Daoy (cell line): Measurements from ENCODE around the gene PAXIP1. TPM values are rescaled to one million over a fixed set of nuclear protein-coding genes. Genes with fewer than 3 reads are reported as not detected.
"Not testable (repeated sequence)": the region's sequence is repeated elsewhere in the genome, so short reads cannot be mapped to it uniquely, and the experiment has no call there.

ENCODE experiments used
- DNase-seq: peaks from one replicate; pipeline ENCODE4 v3.0.0-alpha.2; 2015; ENCODE audit warnings: low read depth
- total RNA-seq: library from RNA; depleted of rRNA; stranded (reverse); fragments of >200 nt; shearing (Covaris generic); gene quantifications from 2 replicates; pipeline ENCODE4 v1.2.3, GENCODE V29; 2014

PAXIP1 gene
- total RNA-seq, 1 experiment from 2014 or later = 12.8 TPM

DNA sequence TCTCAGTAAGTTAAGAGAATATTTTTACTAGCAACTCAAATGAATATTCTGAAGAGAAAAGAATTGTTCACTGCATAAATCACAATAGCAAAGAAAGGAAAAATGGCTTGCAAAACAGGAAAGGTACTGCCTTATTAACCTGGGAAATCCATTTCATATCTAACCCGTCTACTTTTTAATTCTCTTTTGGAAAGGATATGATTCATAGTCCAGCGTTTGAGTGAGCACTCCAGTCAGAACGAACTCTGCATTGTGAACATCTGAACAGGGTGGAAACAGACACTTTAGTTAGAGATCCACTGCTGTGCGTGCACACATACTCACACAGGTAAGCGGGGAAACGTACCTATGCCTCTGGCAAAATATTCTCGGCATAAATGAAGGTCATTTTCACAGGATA, 56.8 kb downstream of the PAXIP1 start:
- DNase-seq = no peak

DNA sequence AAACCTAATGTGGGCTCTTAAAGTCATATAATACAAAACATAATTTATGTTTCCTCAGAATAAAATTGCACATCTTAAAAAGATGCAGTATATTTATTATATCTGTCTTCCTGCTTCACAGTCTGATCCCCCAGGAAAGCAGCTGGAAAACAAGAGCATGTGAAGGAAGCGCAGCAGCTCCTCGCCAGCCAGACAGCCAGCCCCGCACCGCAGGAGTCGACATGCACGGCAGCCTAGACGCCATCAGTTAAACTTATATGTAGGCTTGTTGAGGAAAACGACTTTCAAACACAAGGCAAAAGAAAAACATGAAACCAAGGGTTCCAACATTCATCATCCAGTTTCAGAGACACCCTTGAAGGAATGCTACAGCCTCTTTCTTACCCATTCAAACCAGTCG, 59.0 kb downstream of the PAXIP1 start:
- no peak for DNase-seq

DNA sequence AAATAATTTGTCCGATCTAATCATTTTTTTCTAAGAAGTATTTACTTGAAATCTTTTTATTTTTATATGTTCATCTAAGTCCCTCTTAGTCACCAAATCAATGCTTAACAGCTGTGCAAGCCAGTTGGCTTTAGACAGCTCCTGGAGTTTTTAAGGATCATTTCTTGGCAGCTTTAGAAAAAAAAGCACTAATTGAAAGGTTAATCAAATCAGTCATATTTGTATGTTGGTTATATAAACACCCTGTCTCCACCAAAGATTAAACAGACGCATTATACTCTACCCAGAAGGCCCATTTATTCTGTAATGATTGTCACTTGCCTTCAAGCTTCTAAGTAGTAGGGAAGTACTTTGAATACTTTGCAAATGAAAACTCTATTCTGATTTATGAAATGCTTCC, 60.2 kb downstream of the PAXIP1 start:
- no peak for DNase-seq

DNA sequence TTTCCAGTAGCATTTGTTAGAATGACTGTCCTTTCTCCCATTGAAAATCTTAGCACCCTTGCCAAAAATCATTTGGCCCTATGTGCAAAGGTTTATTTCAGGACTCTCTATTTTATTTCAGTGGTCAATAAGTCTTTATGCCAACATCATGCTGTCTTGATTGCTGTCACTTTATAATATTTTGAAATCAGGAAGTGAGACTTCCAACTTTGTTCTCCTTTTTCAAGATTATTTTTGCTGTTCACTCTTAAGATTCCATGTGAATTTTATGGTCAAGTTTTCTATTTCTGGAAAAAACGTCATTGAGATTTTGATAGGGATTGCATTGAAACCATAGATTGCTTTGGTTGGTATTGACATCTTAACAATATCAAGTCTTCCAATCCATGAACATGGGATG, 65.1 kb downstream of the PAXIP1 start:
- no peak for DNase-seq

DNA sequence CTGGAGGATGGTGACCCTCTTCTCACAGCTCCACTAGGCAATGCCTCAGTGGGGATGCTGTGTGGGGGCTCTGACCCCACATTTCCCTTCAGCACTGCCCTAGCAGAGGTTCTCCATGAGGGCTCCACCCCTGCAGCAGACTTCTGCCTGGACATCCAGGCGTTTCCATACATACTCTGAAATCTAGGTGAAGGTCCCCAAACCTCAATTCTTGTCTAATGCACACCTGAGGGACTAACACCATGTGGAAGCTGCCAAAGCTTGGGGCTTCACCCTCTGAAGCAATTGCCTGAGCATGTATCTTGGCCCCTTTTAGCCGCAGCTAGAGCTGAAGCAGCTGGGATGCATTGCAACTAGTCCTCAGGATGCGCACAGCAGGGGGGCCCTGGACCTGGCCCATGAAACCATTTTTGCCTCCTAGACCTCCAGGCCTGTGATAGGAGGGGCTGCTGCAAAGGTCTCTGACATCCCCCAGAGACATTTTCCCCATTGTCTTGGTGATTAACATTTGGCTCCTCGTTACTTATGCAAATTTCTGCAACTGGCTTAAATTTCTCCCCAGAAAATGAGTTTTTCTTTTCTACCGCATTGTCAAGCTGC, 68.5 kb downstream of the PAXIP1 start:
- DNase-seq = not testable (repeated sequence)

DNA sequence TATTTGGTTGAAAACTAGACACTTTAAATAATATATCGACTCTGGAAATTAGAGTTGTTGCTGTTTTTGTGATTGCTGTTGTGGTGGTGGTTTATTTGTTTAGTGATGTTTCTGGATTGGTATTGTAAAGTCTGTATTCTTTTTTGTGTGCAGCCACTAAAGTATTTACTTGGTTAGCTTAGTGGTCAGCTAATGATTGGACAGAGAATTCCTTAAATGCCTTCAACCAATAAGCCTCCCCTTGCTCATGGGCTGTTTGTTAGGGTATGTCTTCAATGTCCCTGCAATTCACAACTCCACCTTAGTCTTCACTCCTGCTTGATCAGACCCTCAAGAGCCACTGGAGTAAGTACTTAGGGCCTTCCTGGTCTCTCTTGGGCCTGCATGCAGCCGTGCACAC, 71.0 kb downstream of the PAXIP1 start:
- no peak for DNase-seq

DNA sequence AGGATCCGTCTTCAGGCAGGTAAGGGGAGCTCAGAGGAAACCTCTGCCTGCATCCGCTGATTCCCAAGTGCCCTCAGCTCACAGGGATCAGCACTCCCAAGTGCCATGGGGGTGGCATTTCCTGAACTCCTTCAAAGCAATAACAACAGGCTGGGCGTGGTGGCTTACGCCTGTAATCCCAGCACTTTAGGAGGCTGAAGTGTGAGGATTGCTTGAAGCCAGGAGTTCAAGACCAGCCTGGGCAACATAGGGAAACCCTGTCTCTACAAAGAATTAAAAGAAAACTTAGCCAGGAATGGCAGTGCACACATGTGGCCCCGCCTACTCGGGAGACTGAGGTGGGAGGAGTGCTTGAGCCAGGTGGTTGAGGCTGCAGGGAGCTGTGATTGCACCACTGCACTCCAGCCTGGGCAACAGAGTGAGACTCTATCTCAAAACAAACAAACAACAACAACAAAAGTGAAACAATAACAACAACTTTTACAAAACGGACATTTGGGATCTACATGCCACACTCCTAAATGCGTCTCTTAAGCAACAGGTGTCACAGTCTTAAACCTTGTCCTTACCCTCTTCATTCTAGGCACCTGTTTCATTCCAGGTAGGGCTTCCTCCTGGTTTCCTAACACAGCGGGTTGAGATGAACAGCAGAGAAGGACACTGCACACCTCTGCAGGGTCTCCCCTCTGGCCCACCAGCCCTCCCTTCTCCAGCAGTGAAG, 73.8 kb downstream of the PAXIP1 start:
- DNase-seq = peak; percentile 30

DNA sequence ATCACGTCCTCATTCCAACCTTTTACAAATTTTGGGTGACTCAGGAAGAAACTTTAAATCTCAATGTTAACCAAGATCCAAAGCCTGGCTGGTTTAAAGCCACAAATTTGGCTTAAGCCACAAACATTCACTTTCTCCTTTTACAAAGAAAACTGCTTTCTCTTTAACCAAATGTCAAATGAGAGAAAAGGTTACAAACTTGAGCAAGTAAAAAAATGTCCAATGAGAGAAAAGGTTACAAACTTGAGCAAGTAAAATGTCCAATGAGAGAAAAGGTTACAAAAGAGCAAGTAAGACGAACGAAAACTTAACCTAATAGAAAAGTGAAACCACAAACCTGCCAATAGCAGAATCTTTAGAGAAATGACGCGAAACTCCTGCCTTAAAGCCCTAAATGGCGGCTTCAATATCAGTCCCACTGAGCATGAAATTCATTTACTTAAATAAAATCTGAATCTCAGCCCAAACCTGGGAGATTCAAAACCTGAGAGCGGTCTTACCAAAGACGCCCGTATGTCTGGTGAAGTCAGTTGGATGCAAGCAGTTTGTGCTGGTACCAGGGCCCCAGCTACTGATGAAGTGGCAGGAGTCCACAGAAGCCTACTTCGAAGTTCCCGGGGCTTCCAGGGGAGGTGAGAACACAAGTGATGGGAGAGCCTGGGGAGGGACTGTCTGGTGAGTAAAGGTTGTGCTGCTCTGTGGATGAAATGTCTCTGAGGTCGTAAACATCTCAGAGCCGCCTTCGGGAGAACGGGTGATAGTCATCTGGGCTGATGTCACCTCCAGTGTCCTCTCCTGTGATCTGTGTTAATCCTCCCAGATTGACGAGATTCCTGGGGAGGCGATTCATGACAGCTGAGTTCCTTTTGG, 74.6 kb downstream of the PAXIP1 start:
- DNase-seq = peak; percentile 80

DNA sequence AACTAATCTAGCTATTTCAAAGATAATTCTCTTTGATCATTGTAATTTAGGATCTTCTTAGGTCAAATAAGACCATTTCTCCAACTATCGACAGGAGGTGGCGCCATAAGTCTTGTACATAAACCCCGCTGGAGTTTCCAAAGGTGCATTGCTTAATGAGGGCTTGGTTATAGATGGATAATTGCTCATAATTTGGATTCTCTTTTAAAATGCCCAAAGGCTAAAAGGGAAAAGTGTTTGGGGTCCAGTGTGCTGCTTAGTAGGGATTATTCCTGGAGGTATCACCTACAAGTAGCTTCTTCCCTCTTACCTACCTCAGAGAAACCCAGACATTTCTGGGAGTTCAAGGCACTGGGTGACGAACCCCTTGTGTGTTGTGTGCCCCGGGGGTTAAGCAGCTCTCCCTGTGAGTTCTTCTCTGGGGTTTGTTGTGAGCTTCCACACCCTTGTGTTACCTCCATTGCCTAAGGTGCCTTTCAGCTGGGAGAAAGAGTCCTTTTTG, 75.2 kb downstream of the PAXIP1 start:
- DNase-seq = peak; percentile 84

DNA sequence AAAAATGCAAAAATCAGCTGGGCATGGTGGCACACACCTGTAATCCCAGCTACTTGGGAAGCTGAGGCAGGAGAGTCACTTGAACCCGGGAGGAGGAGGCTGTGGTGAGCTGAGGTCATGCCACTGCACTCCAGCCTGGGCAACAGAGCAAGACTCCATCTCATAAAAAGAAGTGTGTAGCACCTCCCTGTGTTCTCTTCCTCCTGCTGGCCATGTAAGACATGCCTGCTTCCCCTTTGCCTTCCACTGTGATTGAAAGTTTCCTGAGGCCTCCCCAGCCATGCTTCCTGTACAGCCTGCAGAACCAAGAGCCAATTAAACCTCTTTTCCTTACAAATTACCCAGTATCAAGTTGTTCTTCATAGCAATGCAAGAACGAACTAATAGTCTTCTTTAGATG, 80.5 kb downstream of the PAXIP1 start:
- not testable (repeated sequence) for DNase-seq

DNA sequence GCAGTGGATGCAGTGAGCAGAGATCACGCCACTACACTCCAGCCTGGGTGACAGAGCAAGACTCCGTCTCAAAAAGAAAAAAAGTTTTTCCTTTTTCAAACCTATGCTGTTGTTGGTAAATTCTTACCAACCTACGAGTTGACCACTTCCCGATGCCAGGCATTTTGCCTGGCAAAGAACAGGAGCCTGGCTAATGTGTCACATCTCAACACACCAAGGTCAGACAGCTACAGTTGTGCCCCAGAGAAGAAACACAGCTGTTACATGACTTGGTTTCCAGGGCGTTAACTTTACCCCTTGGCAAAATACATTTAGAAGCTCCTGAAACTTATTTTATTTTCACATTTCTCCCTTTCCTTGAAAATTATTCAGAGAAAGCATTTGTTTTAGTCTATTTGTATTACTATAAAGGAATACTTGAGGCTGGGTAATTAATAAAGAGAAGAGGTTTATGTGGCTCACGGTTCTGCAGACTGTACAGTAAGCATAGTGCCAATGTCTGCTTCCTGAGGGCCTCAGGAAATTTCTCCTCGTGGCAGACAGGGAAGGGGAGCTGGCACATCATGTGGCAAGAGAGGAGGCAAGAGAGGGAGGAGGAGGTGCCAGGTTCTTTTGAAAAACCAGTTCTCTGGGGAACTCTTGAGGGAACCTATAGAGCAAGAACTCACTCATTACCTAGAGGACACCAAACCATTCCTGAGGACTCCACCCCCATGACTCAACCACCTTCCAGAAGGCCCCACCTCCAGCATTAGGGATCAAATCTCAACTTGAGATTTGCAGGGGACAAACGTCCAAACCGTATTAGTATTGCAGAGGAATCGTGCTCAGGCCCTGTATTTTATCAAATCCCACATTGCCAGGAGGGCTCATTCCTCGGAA, 83.3 kb downstream of the PAXIP1 start:
- no peak for DNase-seq

DNA sequence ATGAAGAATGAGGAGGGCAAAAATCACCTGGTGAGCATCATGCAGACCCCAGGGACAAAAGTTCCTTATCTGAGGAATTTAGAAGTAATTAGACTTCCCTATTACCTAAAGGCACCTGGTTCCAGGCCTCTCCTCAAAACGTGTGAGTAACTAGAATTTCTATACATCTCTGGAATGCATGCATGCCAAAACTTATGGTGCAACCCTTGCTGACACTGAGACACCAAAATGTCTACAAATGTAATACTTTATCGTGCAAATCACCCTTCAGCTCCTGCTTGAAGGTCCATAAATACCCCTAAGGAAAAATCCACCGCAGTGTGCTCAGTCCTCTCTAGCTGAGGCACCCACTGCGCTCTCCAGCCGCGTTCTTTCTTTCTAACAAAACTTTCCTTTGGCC, 84.2 kb downstream of the PAXIP1 start:
- no peak for DNase-seq

DNA sequence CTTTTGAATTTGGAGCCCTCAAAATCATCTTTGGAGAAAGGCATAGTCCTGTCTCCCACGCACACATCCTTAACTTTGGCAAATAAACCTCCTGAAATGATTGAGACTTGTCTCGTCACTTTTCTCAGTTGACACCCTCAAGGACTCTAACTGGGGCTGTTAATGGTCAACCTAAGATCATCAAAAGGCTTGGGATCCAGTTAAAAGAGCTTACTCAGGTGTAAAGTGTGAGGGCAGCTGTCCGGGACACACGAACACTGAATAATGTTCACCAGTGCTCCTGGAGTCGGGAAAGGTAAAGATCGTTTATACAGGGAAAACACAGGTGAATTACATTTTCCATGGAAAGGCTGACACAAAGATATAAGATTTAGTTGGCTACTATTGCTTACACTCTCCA, 84.7 kb downstream of the PAXIP1 start:
- DNase-seq = no peak

DNA sequence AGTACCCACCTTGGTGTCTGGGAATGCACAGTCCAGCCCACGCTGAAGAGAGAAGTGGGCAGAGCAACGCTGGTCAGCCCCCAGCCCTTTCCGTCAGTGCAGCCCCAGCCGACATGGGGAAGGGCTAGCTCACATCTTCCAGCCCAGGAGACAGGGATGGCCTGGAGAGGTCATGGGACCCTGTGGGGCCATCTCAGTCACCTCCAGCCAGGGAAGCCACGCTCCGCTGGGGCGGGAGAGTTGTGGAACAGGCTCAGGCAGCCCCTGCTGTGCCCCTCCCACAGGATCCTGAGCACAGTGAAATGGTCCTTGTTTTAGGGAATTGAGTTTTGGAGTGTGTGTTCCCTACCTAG, 85.1 kb downstream of the PAXIP1 start:
- no peak for DNase-seq

DNA sequence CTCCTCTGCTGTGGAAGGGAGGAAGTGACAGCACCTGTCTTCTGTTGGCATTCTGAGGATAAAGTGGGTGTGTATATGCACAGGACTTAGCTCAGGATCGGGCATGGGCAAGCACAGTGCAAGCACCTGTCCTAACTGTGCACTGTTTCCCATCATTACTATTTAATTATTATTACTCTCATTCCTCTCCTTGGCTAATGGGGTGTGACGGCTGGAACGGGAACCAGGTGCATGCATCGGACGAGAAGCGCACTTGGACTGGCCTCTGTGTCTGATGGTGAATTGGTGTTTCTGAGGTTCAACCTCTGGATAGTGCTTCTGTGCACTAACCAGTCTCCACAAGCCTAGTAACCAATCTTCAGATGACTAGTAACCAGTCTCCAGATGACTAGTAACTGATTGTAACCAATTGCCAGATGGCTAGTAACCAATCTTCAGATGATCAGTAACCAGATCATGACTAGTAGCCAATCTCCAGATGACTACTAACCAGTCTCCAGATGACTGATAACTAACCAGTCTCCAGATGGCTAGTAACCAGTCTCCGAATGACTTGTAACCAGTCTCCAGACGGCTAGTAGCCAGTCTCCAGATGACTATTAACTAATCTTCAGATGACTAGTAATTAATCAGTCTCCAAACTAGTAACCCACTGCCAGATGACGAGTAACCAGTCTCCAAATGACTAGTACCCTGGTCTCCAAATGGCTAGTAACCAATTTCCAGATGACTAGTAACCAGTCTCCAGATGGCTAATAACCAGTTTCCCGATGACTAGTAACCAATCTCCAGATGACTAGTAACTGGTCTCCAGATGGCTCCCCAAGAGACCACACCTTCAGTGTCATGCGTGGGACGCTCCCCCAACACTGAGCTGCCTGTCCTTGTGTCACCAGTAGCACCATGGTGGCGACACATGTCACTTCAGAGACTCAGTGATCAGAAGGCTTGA, 85.8 kb downstream of the PAXIP1 start:
- no peak for DNase-seq

DNA sequence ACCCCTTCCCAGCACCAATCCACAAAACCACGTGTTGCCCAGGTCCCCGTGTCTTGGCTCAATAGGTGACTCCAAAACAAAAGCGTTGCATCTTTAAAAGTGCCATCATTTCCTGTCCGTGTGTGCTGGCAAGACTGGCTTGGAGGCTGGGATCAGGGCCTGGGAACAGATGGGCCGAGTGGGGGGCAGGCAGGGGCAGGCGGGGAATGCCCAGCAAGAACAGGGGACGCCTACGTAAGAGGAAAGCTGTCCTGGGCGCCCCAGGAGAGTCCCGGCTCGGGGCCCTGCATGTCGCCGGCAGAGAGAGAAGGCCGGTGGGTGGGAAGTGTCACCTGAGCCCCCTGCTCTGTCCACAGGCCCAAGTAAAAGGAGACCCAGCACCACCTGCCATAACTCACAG, 86.5 kb downstream of the PAXIP1 start:
- no peak for DNase-seq

DNA sequence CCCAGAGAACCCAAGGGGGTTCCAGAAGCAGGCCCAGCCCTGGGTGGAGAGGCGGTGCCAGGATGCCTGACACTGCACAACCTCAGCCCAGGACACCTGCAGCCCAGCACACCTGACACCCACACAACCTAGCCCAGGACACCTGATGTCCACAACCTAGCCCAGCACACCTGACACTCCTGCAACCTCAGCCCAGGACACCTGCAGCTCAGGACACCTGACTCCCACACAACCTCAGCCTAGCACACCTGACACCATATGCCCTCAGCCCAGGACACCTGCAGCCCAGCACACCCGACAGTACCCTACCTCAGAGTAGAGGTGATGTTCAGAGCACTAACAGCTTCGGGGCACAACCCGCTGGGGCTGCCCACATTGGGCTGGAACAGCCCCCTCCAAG, 87.3 kb downstream of the PAXIP1 start:
- DNase-seq = no peak

DNA sequence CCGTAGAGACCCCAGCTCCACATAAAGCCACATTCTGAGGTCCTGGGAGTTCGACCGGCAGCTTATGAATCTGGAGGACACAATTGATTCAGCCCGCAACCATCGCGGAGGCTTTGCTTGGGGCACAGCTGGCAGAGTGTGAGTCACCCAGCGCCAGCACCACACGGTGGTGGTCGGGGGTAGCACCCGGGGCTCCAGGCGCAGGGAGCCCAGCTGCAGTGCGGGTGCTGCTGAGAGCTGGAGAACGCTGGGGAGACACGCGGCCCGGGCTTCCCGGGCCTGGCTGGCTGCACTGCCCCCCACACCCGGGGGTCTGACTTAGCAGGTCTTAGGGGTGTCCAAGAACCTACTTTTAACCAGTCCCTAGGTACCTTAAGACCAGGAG, 87.9 kb downstream of the PAXIP1 start:
- peak; percentile 41 for DNase-seq

DNA sequence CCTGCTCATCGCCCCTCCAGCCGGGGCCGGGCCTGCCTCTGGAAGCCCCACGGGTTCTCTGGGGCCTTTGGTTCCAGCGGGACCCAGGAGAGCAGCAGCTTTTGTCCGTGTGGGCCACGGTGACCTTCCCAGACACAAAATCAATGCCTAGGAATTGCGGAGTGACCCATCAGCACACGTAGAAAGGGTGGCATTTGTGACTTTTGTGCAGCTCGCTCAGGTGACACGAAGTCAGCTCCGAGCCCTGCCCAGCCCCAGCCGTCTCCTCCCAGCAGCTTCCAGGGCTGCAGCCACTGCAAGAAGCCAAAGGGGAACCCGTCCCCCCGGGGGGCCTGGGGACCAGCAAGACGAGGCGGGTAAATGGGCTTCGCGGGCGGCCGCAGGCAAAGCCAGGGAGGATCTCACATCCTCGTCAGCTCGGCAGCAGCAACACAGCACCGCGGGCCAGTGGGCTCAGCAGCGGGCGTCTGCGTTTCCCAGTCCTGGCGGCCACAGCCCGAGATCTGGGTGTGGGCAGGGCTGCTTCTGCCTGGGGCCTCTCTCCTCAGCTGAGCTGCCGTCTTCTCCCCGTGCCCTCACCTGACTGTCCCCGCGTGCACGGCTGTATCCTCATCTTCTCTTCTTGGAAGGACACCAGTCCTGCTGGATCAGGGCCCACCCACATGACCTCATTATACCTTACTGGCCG, 88.5 kb downstream of the PAXIP1 start:
- no peak for DNase-seq
